NCI-H1436 treated with DMSO at 0.1 percent for 48 hours (cell line): ENCODE measurements around the gene EYA2.

Experiments used
- DNase-seq: peaks from one replicate; lab custom pipeline; 2025; lab: John Stamatoyannopoulos, UW

Gene EYA2

DNA sequence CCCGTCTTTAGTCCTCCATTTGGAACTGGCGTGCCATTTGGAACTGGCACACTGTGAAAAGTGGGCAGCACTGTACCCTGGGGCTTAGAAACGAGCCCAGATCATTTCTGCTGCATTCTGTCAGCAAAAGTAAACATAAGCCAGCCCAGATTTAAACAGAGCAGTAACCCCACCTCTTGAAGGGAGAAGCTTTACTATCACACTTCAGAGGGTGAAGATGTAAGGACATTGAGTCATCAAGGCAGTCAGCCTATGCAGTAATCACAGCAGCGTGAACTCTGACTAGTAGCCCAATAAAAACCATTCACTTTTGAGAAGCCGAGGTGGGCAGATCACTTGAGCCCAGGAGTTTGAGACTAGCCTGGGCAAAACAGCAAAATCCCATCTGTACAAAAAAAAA is 216.9 kb downstream of the EYA2 start:
- no peak for DNase-seq

DNA sequence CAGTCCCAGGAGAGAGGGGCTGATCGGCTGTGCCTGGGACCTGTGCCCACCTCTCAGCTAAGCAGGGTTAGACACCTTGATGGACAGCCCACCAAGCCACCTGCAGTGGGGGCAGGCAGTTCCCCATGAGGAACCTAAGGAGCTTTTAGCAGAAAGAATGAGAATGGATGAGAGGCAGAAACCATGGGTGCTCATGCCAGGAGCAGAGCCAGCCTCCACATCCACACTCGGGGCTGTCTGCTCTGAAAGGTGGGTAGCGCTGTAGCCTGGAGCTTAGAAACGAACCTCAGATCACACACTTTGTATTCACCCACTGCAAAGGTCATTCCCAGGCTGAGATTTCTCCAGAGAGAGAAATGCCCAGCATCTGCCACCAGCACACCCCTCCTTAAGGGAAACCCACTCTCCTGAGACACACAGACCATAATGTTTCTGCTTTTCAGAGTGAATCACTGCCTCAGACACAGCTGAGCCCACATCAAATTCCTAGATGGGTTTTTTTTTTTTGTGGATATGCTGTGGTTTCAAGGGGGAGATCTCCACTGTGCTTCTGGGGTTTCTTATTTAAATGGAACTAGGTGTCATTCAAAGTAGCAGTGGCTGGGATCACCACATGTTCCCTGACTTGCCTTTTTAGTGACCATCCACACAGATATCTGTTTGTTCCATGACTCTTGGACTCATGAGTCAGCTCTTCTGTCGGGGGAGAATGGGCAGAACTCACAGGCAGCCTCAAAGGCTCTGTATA is 218.9 kb downstream of the EYA2 start:
- no peak for DNase-seq

DNA sequence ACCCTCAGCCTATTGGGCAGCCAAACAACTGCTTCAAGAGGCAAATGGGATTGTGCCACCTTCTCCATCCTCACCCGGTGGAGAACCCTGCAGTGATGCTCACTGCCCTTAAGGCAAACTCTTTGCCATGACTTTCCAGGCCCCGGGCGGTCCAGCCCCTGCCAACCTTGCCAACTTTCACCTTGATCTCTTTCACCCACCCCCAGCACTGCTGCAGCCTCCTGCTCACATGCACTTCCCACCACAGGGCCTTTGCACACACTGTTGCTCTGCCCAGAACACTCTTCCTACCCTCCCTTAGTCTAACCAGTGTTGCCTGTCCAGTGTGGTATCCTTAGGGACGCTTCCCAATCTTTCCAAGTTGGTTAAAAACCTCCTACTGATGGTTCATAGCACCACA is 221.1 kb downstream of the EYA2 start:
- no peak for DNase-seq

DNA sequence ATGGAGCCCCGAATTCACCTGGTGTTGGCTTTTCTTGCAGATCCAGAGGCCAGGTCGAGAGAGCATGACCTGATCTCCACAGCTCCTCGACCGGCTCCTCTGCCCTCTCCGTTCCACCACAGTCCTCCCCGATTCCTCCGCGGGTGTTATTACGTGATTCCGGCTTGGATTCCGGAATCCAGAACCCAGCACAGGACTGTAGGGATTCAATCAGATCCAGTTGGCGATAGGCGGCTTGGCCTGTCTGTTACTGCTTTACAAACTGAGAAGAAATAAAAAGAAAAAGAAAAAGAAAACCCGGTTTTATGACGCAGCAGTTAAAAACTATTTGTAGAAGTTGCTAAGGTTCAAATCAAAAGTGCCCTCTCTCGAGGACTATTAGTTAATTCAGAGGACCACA is 222.7 kb downstream of the EYA2 start:
- DNase-seq = no peak

DNA sequence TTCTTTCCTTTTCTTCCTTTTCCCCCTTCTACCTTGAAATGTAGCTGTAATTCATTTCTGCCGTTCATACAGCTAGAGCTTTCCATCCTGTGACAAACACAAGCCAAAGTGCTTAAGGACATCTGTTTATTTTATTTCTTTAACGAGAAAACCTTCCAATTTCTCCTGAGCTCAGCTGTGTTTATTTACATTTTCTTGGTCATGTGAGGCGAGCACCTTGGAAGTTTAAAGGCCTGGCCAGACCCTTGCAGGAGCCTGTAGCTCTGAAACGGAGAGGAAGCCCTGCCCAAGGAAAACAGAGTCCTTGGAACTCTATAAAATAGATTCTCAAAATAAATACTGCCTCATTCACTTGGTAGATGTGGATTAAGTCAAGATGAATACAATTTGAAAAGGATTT is 223.1 kb downstream of the EYA2 start:
- no peak for DNase-seq

DNA sequence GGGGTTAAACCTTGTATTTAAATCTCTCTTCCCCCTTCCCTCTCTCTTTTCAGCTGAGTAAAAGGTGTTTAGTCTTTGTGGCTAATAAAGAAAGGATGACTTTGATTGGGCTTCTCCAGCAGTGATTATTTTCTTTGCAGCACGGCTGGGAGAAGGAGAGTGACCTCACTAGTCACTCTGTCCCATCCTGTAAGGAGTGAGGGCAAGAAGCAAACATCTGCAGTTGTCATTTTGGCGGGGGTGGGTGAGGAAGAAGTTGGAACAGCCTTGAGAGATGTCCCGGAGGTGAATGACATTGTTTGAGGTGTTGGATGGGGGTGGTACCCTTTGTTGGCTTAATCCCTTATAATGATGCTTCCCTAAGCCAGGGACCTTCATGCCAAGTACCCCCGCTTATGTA is 223.6 kb downstream of the EYA2 start:
- no peak for DNase-seq

DNA sequence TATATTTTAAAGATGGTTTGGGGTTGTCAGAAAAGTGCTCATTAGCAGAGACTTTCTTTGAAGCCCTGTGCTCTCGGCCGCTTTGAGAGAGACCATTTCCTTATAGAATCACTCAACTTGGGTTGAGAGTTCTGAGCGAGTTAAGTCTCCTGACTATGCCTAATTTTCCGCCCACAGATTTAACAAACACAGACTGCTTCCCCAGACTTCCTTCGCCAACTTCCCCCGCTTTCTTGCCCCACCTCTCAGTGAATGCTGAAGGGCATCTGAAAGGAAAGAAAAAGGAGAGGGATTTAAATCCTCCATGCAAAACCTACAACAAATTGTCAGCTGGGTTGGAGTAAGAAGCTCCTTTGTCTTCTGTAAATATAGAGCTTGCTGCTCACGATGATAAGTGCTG is 224.0 kb downstream of the EYA2 start:
- no peak for DNase-seq

DNA sequence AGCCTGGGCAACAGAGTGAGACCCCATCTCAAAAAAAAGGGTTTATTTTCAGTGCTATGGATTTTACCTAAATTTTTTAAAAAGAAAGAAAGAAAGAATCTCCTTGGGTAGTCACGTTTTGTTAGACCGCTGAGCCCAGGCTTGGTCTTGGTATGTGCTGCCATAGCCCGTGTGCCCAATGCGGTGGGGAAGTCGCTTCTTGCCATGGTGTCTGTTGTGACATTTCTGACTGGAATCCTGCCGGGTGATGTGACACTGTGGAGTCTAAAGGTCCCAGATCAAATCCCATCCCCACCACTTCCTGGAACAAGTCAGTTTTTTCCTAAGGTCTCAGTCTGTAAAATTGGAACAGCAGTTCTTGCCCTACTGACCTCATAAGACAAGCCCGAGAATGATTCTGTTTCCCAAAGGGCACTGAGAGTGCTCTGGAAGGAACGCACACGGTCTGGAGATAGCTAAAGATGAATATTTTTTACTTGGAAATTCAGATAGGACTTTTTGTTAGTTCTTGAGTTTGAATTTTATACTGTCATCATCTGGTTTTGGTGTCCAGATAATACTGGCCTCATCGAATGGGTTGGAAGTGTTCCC is 225.8 kb downstream of the EYA2 start:
- DNase-seq = no peak

DNA sequence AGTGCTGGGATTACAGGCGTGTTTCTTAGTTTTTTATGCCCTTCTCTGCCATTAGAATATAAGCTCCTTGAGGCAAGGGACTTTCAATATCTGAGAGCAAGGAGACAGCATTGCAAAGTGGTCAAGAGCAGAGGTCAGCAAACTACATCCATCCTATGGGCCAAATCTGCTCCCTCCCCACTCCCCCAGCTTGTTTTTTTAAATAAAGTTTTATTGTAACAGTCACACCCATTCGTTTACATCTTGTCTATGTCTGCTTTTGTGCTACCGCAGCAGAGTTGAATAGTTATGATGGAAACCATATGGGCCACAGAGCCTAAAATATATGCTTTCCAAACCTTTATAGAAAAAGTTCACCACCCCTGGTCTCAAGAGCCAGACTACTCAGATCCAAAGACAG is 227.9 kb downstream of the EYA2 start:
- no peak for DNase-seq

DNA sequence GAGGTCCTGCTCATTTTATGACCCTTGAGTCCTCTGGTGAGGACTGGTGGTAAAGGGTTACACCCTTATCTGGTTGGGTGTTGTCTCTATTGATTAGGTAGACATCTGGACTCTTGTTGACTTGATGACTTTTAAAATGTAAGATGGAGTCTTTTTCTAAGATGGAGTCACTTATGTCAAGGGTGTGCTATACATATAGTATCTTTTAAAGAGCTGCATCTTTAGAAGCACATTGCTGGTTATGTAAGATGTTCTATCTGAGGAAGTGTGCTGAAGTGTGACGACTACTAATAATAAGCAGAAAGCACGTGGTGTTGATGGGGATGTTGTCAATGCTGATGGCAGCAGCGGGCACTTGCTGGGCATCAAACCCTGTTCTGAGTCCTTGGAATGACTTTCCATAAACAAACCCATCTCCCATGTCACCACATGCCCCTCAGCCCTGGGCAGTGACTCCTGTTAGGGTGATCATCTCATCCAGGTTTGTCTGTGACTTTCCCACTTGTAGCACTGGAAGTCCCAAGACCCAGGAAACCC is 229.6 kb downstream of the EYA2 start:
- DNase-seq = no peak

DNA sequence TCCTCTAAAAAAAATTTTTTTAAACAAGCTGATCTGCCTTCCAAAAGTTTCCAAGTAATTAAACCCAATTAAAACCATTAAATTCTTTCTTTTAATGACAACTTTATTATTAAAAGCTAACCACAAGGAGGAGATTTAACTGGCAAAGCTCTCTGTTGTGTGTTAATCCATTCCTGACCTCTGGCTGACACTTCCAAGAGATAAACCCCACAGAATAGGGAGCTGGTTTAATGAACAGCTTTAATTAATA is 230.8 kb downstream of the EYA2 start:
- DNase-seq = no peak

DNA sequence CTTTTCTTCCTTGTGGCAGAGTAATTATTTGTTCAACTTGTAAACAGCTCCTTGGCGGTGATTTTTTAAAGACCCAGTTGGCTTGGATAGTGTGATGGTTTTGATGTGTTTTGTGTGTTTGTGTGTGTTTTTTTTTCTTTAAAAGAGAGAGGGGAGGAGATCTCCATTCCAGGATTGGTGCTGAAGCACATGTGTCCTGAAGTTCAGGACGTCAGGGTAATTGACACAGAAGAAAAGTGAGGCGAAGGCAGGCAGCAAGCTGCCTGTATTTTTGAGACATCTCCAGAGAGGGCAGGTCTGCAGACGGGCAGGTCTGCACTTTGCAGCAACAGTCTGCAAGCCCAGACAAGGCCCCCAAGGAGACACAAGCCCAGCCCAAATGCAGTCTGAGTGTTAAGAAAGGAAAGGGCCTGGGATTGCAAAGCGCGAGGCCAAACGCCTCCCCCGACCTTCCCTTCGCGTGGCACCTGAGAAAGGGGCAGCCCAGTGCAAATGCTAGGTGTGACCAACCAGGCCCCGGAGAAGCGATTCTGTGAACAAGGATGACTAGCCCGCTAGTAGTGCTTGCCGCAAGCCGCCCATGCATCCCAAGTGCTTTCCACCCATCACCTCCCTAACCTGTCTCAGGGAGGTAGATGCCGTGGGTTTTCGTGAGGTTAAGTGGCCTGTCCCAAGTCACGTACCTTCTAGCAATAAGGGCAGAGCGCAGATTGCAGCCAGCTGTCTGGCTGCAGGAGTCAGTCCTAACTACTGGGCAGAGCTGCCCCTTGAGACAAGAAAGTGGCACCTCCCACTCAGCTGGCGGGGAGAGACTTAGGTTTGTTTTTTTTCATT is 231.3 kb downstream of the EYA2 start:
- no peak for DNase-seq

DNA sequence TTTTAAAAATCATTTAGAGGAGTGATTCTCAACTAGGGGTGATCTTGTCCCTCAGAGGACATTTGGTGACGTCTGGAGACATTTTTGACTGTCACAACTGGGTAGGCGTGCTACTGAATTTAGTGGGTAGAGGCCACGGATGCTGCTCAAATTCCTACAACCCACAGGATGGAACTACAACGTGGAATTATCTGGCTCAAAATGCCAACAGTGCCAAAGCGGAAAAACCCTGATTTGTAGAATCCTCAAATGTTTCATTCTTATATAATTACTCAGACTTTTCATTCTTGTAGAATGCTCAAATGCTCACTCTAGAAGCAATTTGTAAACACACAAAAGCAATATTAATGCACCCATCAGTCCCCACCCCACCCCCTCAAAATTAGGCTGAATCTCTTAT is 232.1 kb downstream of the EYA2 start:
- no peak for DNase-seq

DNA sequence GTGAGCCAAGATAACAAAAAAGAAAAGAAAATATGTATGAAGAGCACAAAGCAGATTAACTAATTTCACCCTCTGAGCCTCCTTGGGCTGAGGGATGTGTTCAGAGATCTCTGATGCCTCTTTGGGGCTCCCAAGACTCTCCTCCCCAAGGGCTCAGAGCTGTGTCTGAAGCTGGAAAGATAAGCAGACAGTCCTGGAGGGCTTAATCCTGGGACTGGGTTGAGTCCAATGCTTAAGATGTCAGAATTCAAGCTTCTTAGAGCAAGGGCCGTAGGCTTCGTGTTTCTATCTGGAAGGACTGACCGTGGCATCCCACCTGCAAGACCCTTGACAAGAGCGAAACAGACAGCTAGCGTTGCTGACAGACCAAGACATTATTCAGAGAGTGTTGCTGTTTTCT is 232.9 kb downstream of the EYA2 start:
- no peak for DNase-seq

DNA sequence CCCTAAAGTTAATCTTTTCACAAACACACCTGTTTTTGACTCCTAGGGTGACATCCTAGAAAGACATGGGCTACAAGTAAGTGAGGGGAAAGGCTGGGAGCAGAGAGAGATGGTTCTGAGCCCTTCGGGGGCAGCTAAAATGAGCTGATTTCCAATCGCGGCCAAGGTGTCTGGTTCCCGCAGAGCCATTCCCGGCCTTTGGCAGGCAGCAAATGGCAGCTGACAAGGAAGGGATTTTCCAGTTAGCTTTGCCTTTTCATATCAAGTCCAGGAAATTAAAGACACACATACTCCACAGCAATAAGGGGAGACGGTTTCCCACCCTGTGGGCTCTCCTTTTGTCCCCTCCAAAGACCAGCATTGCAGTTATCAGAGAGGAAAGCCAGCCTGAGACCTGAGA is 233.4 kb downstream of the EYA2 start:
- no peak for DNase-seq

DNA sequence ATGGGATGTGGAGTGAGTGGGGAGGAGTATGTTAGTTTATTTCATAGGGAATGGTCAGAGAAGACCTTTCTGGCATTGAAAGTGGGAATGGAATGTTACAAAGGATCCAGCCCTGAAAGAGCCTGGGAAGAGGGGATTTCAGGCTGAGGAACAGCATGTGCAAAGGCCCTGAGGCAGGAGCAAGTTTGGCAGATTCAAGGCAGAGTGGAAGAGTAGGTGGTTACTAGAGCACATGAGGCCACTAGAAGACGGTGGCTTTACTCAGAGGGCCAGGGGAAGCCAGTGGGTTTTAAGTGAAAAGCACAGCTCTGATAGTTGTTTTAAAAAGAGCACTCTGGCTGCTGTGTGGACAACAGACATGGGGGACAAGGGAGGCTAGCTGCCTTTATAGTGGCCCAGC is 234.7 kb downstream of the EYA2 start:
- no peak for DNase-seq

DNA sequence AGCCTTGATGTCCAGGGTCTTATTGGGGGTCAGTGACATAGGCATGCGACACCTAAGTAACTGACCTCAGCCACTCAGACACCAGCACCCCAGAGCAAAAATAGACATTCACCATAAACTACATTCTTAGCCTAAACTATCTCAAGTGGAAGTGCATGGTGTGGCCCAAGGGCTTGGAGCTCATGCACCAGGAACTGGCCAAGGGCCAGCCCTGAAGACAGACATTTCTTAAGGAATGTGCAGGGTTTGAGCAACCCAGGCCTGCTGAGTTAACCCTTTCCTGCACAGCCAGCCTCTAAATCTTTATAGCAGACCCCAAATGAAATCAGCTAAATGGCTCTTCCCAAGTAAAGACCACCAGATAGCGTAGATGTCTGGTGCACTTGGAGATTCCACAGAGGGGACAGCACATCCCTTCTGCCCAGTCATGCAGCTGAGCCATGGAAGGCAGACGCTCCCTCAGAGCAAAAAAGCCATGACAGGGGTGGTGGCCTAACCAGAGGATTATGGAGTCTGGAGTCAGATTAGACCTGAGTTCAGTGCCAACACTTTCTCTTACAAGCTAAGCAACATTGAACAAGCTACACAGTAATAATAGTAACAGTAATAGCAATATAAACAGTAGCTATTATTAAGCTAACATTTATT is 239.3 kb downstream of the EYA2 start:
- DNase-seq = no peak

DNA sequence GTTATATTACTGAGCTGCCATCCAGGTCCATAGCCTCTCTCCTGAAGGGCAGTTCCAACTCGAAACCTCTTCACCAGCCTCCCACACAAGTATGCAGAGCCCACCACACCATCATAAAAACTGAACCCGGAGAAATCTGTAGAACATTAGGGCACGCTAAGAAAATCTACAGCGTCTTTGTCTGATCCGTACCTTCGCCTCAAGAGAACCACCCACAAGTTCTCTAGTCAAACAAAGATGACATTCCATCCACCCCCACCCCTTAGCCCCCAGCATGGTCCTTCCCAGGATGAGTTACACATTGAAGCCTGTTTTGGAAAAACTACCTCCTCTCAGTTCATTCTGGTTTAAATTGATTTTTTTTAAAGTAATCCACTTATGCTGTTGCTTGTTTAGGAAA is 242.1 kb downstream of the EYA2 start:
- DNase-seq = no peak

DNA sequence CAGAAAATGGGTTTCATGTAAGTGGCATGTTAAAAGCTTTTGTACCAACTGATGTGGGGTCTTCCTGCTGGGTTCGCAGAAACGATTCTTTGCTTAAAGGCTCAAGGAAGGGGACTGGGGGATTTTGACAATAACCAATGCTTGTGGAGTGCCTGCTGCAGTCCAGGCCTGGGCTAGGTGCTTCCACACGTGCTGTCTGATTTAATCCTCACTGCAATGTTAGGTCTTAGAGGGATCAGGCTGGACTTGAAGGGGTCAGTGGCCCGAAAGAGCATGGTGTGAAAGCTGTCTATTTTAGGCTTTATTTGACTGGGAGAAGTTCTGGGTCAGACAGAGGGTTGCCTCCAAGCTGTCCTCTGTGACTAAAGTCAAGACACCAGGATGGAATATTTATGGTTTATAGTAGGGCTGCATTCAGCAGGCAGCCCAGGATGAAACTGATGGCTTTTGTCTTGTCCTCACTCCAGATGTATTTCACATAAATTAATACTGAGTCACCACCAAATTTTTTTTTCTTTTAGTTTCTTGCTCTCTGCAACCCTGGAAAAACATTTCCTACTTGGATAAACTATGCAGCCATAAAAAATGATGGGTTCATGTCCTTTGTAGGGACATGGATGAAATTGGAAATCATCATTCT is 242.7 kb downstream of the EYA2 start:
- no peak for DNase-seq

DNA sequence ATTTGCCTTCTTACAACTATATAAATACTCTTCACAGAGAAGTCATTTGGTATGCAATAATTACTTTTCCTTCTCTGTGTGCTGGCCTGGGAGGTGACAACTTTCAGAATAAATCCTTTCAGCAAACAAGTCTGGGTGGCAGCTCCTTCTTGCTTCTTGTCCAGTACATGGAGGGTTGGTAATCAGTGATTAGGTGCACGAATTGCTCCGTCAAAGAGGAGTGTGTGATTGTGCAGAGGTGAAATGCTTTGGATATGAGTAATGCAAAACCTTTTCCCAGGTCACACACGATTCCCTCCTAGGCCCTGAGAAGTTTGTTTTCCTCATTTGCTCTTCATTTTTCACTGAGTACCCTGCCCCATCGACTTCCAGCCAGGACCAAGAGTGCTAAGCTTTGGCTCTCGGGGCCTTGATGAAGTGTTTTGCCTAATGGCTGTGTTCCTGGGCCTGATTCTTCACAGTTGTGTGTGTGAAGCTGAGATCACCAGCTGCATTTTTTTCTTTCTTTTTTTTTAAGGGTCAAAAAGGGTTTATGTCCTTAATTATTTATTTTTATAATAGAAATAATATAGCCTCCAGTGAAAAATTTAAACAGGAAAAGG is 245.4 kb downstream of the EYA2 start:
- no peak for DNase-seq

DNA sequence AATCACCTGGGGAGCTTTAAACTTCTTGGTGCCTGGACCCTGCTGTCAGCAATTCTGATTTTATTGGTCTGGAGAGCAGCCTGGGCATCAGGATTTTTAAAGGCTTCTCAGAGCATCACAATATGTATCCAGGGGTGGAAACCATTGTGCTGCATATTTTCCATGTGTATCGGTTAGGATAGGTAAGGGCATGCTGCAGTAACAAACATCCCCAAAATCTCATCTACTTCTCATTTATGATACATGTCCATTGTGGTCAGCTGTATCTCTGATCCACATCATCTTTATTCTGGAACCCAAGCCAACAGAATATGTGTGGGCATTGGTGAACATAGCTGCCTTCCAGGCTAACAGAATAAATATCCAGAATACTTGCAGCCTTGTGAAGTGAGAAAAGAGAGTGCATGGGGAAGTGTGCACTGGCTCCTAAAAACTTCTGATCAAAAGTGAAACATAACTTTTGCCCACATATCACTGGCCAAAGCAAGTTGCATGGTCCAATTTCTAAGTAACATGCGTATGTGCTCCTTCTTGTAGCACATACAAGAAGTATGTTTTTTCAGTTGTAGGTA is 246.8 kb downstream of the EYA2 start:
- DNase-seq = no peak
